Liver (tissue), 9 donors: Measurements from ENCODE around the gene HSPA1B. TPM values are rescaled to one million over a fixed set of nuclear protein-coding genes. Genes with fewer than 3 reads are reported as not detected.

ENCODE experiments used
- DNase-seq: peaks from one replicate; pipeline ENCODE4 v3.0.0-alpha.2; 2017; ENCODE audit warnings: low spot score
- H3K27ac ChIP-seq, 2 donors: one replicate each; pipeline ENCODE4 v1.7.0; 2013; ENCODE audit warnings: inconsistent platforms in 2 of 2, low read length in 2 of 2, control low read depth in 1 of 2, low read depth in 1 of 2, mild to moderate bottlenecking in 1 of 2
- H3K27me3 ChIP-seq, 4 donors: one replicate each; pipeline versions ENCODE4 v1.6.1 to v1.7.0; 2013; ENCODE audit warnings: low read length in 3 of 4, inconsistent platforms in 1 of 4, mild to moderate bottlenecking in 1 of 4, moderate library complexity in 1 of 4; ENCODE audit not compliant: control insufficient read depth in 4 of 4, insufficient read depth in 4 of 4
- H3K36me3 ChIP-seq, 4 donors: one replicate each; pipeline versions ENCODE4 v1.6.1 to v1.7.0; 2013; ENCODE audit warnings: low read length in 3 of 4, mild to moderate bottlenecking in 3 of 4, low read depth in 1 of 4, moderate library complexity in 1 of 4; ENCODE audit not compliant: control insufficient read depth in 4 of 4, insufficient read depth in 3 of 4
- H3K4me1 ChIP-seq, 4 donors: one replicate each; pipeline versions ENCODE4 v1.6.1 to v1.7.0; 2013; ENCODE audit warnings: low read length in 3 of 4, mild to moderate bottlenecking in 3 of 4, moderate library complexity in 1 of 4; ENCODE audit not compliant: control insufficient read depth in 4 of 4, insufficient read depth in 4 of 4
- H3K4me3 ChIP-seq, 3 donors: one replicate each; pipeline versions ENCODE4 v1.6.1 to v1.7.0; 2013; ENCODE audit warnings: low read length in 3 of 3, control low read depth in 1 of 3, low read depth in 1 of 3, mild to moderate bottlenecking in 1 of 3
- H3K9ac ChIP-seq, 2 donors: one replicate each; pipeline ENCODE4 v1.7.0; 2013; ENCODE audit warnings: low read length in 2 of 2, mild to moderate bottlenecking in 2 of 2, moderate library complexity in 2 of 2, control low read depth in 1 of 2, low read depth in 1 of 2
- H3K9me3 ChIP-seq, 4 donors: one replicate each; pipeline versions ENCODE4 v1.6.1 to v1.7.0; 2013; ENCODE audit warnings: low read length in 3 of 4; ENCODE audit not compliant: control insufficient read depth in 4 of 4
- FOXA1 ChIP-seq: IDR thresholded peaks from 2 replicates; pipeline ENCODE4 v1.6.1; 2016; ENCODE audit warnings: antibody characterized with exemption
- GABPA ChIP-seq, 2 donors: IDR thresholded peaks in 1 of 2; conservative IDR thresholded peaks in 1 of 2; 2 replicates each; pipeline ENCODE4 v1.6.1; 2016; ENCODE audit warnings: antibody characterized with exemption in 2 of 2, mild to moderate bottlenecking in 1 of 2, moderate library complexity in 1 of 2
- JUND ChIP-seq, 2 donors: IDR thresholded peaks; 2 replicates each; pipeline ENCODE4 v1.6.1; 2016; ENCODE audit warnings: antibody characterized with exemption in 2 of 2
- RAD21 ChIP-seq, 2 donors: IDR thresholded peaks; 2 replicates each; pipeline ENCODE4 v1.6.1; 2016; ENCODE audit warnings: antibody characterized with exemption in 2 of 2, mild to moderate bottlenecking in 2 of 2
- RXRA ChIP-seq, 2 donors: IDR thresholded peaks; 2 replicates each; pipeline ENCODE4 v1.6.1; 2017 to 2018; ENCODE audit warnings: antibody characterized with exemption in 2 of 2, mild to moderate bottlenecking in 1 of 2
- SP1 ChIP-seq: IDR thresholded peaks from 2 replicates; pipeline ENCODE4 v1.6.1; 2018; ENCODE audit warnings: antibody characterized with exemption, mild to moderate bottlenecking
- YY1 ChIP-seq: IDR thresholded peaks from 2 replicates; pipeline ENCODE4 v1.6.1; 2016; ENCODE audit warnings: antibody characterized with exemption, mild to moderate bottlenecking
- WGBS: extraction: QIAGEN DNeasy Blood & Tissue Kit; methylation state at CpG from one replicate; pipeline ENCODE4 v1.1.7; 2013; 5-methylcytosine and 5-hydroxymethylcytosine counted together
- polyA plus RNA-seq, 2 donors: library from polyadenylated mRNA; stranded (reverse) in 1 of 2; unstranded in 1 of 2; fragments of 200-250 nt in 1 of 2; fragments of >200 nt in 1 of 2; fragmentation: Nextera tagmentation in 1 of 2; extraction: Ambion mirVana in 1 of 2; gene quantifications; one replicate each; pipeline versions ENCODE4 v1.2.1 to v1.2.3, GENCODE V29; 2013 to 2015
- total RNA-seq, 2 donors: library from RNA; depleted of rRNA; stranded (reverse); fragments of >200 nt; gene quantifications; one replicate each; pipeline ENCODE4 v1.2.3, GENCODE V29; 2014
- TF ChIP-seq, protein P1 (sequence below): IDR thresholded peaks from 2 replicates; pipeline ENCODE4 v1.6.1; 2016; ENCODE audit warnings: antibody characterized with exemption
- TF ChIP-seq, protein P2 (sequence below): IDR thresholded peaks from 2 replicates; pipeline ENCODE4 v1.6.1; 2016; ENCODE audit warnings: antibody characterized with exemption
- TF ChIP-seq, protein P3 (sequence below): IDR thresholded peaks from 2 replicates; pipeline ENCODE4 v1.6.1; 2016; ENCODE audit warnings: antibody characterized with exemption, mild to moderate bottlenecking
- TF ChIP-seq, protein P4 (sequence below): IDR thresholded peaks from 2 replicates; pipeline ENCODE4 v1.6.1; 2016; ENCODE audit warnings: antibody characterized with exemption
- TF ChIP-seq, protein P5 (sequence below): fragments of 150-350 bp; IDR thresholded peaks from 2 replicates; pipeline ENCODE4 v1.5.1; 2017; ENCODE audit warnings: improper control_type of control experiment, low read depth, low read length; ENCODE audit not compliant: missing input control
- donor health status: healthy.
- donor health status: healthy.
- donor health status: healthy.
- donor health status: healthy.
- donor health status: healthy.

The HSPA1B gene
- total and polyA plus RNA-seq, 4 donors = 9.5 to 165 (median 43.9) TPM

DNA sequence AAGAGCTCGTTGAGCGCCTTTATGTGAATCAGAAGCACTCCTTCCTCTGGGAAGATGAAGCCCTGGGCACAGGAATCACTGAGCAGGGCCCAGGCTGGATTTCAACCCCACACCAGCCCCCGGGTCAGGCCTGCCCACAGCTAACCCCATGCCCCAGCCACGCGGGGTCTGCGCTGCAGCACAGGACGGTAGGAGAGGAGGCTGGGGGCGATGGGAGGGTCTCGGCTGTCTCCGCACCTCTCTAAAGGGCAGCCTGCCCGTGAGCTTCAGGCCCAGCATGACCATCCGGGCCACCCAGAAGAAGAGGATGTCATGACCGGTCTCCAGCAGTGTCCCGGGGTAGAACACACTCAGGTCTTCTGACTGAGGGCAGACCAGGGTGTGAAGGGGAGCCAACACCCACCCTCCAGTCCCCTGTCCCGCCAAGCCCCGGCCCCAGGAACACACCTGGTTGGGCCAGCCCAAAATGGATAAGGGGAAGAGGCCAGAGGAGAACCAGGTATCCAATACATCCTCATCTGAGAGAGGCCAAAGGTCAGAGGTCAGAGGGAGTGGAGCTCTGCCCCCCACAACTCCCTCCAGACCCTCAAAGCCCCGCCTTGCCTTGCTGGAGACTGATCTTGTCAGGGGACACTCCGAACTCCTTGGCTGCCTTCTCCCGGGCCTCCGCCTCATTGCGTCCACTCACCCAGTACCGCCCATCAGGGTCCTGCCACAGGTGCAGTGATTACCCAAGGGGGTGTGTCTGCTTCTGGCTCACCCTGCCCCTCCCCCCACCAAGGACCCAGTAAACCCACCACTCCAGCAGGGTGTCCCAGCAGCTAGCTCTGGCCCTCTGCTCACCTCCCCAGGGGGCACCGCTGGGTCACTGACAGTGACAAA is 46.1 kb upstream of the HSPA1B start (continued):
- no peak for TF ChIP-seq RXRA (IDR thresholded peaks at IDR 0.05)
- no peak for TF ChIP-seq GABPA (IDR thresholded peaks at IDR 0.05 in 1 of 2, conservative IDR thresholded peaks at IDR 0.05 in 1 of 2)
- no peak for TF ChIP-seq FOXA1
- TF ChIP-seq YY1 = no peak

DNA sequence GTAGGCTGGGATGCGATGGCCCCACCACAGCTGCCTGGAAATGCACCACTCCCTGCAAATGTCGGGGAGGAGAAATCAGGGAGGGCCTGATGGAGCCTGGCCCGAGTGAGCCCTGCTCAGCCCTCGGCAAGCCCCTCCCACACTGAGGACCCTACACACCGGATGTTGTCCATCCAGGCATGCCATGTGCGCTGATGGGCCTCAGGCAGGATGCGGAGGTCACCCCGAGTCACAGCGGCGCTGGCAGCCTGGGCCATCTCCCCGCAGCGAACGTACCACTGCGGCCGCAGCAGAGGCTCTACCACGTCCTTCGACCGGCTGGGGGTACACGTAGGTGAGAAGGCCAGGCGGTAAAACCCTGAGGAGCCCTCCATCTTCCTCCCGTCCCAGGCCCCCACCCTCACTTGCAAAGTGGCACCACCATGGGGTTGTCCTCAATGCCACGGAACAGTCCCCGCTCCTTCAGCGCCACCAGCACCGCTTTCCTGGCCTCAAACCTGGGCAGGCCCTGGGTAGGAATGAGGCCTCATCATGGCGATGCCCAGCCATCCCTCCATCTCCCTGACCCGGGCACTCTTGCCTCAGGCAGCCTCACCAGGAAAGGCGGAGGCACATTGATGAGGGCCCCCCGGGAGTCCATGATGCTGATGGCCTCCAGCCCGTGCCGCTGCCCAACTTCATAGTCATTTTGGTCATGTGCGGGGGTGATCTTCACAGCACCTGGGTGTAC is 45.2 kb upstream of the HSPA1B start:
- Histone ChIP-seq H3K9ac (no peak overlapping the region), H3K36me3 (peaks cover 14 to 53% (median 17%) of the 10 kb centered on the region in 4 donors), H3K4me3 (no peak overlapping the region), H3K4me1 (peaks cover 0 to 15% (median 9%) of the 10 kb centered on the region in 4 donors), H3K27me3 (no peaks in the 10 kb centered on the region), H3K27ac (no peak overlapping the region), H3K9me3 (no peaks in the 10 kb centered on the region)
- TF ChIP-seq, protein P1, sequence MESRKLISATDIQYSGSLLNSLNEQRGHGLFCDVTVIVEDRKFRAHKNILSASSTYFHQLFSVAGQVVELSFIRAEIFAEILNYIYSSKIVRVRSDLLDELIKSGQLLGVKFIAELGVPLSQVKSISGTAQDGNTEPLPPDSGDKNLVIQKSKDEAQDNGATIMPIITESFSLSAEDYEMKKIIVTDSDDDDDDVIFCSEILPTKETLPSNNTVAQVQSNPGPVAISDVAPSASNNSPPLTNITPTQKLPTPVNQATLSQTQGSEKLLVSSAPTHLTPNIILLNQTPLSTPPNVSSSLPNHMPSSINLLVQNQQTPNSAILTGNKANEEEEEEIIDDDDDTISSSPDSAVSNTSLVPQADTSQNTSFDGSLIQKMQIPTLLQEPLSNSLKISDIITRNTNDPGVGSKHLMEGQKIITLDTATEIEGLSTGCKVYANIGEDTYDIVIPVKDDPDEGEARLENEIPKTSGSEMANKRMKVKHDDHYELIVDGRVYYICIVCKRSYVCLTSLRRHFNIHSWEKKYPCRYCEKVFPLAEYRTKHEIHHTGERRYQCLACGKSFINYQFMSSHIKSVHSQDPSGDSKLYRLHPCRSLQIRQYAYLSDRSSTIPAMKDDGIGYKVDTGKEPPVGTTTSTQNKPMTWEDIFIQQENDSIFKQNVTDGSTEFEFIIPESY = no peak
- TF ChIP-seq, protein P2, sequence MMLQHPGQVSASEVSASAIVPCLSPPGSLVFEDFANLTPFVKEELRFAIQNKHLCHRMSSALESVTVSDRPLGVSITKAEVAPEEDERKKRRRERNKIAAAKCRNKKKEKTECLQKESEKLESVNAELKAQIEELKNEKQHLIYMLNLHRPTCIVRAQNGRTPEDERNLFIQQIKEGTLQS = no peak
- TF ChIP-seq, protein P3, sequence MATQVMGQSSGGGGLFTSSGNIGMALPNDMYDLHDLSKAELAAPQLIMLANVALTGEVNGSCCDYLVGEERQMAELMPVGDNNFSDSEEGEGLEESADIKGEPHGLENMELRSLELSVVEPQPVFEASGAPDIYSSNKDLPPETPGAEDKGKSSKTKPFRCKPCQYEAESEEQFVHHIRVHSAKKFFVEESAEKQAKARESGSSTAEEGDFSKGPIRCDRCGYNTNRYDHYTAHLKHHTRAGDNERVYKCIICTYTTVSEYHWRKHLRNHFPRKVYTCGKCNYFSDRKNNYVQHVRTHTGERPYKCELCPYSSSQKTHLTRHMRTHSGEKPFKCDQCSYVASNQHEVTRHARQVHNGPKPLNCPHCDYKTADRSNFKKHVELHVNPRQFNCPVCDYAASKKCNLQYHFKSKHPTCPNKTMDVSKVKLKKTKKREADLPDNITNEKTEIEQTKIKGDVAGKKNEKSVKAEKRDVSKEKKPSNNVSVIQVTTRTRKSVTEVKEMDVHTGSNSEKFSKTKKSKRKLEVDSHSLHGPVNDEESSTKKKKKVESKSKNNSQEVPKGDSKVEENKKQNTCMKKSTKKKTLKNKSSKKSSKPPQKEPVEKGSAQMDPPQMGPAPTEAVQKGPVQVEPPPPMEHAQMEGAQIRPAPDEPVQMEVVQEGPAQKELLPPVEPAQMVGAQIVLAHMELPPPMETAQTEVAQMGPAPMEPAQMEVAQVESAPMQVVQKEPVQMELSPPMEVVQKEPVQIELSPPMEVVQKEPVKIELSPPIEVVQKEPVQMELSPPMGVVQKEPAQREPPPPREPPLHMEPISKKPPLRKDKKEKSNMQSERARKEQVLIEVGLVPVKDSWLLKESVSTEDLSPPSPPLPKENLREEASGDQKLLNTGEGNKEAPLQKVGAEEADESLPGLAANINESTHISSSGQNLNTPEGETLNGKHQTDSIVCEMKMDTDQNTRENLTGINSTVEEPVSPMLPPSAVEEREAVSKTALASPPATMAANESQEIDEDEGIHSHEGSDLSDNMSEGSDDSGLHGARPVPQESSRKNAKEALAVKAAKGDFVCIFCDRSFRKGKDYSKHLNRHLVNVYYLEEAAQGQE = no peak
- TF ChIP-seq YY1 (no peak), JUND (IDR thresholded peaks at IDR 0.05) (no peak), RXRA (IDR thresholded peaks at IDR 0.05) (no peak), RAD21 (IDR thresholded peaks at IDR 0.05) (no peak), SP1 (no peak), GABPA (IDR thresholded peaks at IDR 0.05 in 1 of 2, conservative IDR thresholded peaks at IDR 0.05 in 1 of 2) (no peak)
- TF ChIP-seq, protein P4, sequence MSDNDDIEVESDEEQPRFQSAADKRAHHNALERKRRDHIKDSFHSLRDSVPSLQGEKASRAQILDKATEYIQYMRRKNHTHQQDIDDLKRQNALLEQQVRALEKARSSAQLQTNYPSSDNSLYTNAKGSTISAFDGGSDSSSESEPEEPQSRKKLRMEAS = no peak
- TF ChIP-seq, protein P5, sequence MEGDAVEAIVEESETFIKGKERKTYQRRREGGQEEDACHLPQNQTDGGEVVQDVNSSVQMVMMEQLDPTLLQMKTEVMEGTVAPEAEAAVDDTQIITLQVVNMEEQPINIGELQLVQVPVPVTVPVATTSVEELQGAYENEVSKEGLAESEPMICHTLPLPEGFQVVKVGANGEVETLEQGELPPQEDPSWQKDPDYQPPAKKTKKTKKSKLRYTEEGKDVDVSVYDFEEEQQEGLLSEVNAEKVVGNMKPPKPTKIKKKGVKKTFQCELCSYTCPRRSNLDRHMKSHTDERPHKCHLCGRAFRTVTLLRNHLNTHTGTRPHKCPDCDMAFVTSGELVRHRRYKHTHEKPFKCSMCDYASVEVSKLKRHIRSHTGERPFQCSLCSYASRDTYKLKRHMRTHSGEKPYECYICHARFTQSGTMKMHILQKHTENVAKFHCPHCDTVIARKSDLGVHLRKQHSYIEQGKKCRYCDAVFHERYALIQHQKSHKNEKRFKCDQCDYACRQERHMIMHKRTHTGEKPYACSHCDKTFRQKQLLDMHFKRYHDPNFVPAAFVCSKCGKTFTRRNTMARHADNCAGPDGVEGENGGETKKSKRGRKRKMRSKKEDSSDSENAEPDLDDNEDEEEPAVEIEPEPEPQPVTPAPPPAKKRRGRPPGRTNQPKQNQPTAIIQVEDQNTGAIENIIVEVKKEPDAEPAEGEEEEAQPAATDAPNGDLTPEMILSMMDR = no peak
- 92% methylated on average over 32 of the region's 32 CpGs for WGBS
- no peak for DNase-seq
